OCI-LY1 (cell line): ENCODE measurements around the gene MPST.

Experiments used
- H2AFZ ChIP-seq: fragments of 200-600 bp; sonication (generic), shearing (Covaris generic); 2 replicates; pipeline ENCODE4 v1.6.0; 2014; ENCODE audit warnings: antibody characterized with exemption, mild to moderate bottlenecking, low read length
- H3F3A ChIP-seq: fragments of 200-600 bp; sonication (generic), shearing (Covaris generic); 2 replicates; pipeline ENCODE4 v1.6.0; 2014; ENCODE audit warnings: mild to moderate bottlenecking, antibody characterized with exemption, low read length, moderate library complexity; ENCODE audit not compliant: insufficient read depth
- H3K27ac ChIP-seq: fragments of 200-600 bp; sonication (generic); 2 replicates; pipeline ENCODE4 v1.5.1; 2014; ENCODE audit warnings: low read length, mixed run types, mild to moderate bottlenecking, low read depth; ENCODE audit not compliant: poor library complexity, severe bottlenecking
- H3K27me3 ChIP-seq: fragments of 200-600 bp; sonication (generic); 2 replicates; pipeline ENCODE4 v1.6.0; 2014; ENCODE audit warnings: antibody characterized with exemption, mild to moderate bottlenecking, low read length, moderate library complexity; ENCODE audit not compliant: insufficient read depth
- H3K36me3 ChIP-seq: fragments of 200-600 bp; sonication (generic); 2 replicates; pipeline ENCODE4 v1.6.1; 2014; ENCODE audit warnings: mild to moderate bottlenecking, antibody characterized with exemption, low read length, moderate library complexity, mixed read lengths; ENCODE audit not compliant: insufficient read depth
- H3K4me1 ChIP-seq: fragments of 200-600 bp; sonication (generic); 2 replicates; pipeline ENCODE4 v1.5.1; 2014; ENCODE audit warnings: mild to moderate bottlenecking, low read length, moderate library complexity; ENCODE audit not compliant: insufficient read depth, severe bottlenecking
- H3K4me2 ChIP-seq: fragments of 200-600 bp; sonication (generic), shearing (Covaris generic); 2 replicates; pipeline ENCODE4 v1.6.1; 2014; ENCODE audit warnings: low read length
- H3K4me3 ChIP-seq: fragments of 200-600 bp; sonication (generic); 2 replicates; pipeline ENCODE4 v1.5.1; 2014; ENCODE audit warnings: low read length, low read depth, mild to moderate bottlenecking, mixed read lengths; ENCODE audit not compliant: poor library complexity, severe bottlenecking
- H3K79me2 ChIP-seq: fragments of 200-600 bp; shearing (Covaris generic); 2 replicates; pipeline ENCODE4 v1.6.1; 2016; ENCODE audit warnings: mixed run types, low read length, mixed read lengths; ENCODE audit not compliant: insufficient read depth
- H3K9ac ChIP-seq: fragments of 200-600 bp; sonication (generic), shearing (Covaris generic); 2 replicates; pipeline ENCODE4 v1.6.1; 2014; ENCODE audit warnings: mild to moderate bottlenecking, low read length, mixed read lengths
- H3K9me2 ChIP-seq: fragments of 200-600 bp; sonication (generic), shearing (Covaris generic); 2 replicates; pipeline ENCODE4 v1.6.1; 2014; ENCODE audit warnings: low read depth, mild to moderate bottlenecking, low read length, mixed read lengths
- H3K9me3 ChIP-seq: fragments of 200-600 bp; shearing (Covaris generic); 2 replicates; pipeline ENCODE4 v1.6.1; 2014; ENCODE audit warnings: low read length, mixed read lengths
- H4K20me1 ChIP-seq: fragments of 200-600 bp; sonication (generic), shearing (Covaris generic); 2 replicates; pipeline ENCODE4 v1.6.0; 2016; ENCODE audit warnings: mild to moderate bottlenecking, low read length; ENCODE audit not compliant: insufficient read depth
- EZH2 ChIP-seq: fragments of 200-600 bp; sonication (generic), shearing (Covaris generic); IDR thresholded peaks from 2 replicates; pipeline ENCODE4 v1.8.0; 2017; ENCODE audit warnings: borderline replicate concordance, mixed run types, mild to moderate bottlenecking, antibody characterized with exemption, low read length, moderate library complexity, mixed read lengths
- TF ChIP-seq, protein P1 (sequence below): fragments of 200-600 bp; sonication (generic), shearing (Covaris generic); IDR thresholded peaks from 2 replicates; pipeline ENCODE4 v1.5.1; 2017; ENCODE audit warnings: mild to moderate bottlenecking, antibody characterized with exemption, low read length, moderate library complexity, mixed read lengths

MPST gene

GRCh38 chr22:37030560-37031281, 11.2 kb downstream of the MPST start:
- H3K9me2 ChIP-seq, result no peaks in the 10 kb centered on the region
- H3K4me3 ChIP-seq, result no peak overlapping the region
- H3F3A ChIP-seq, result no peaks in the 10 kb centered on the region
- H3K27ac ChIP-seq, result no peak overlapping the region
- H2AFZ ChIP-seq, result no peak overlapping the region
- no peaks in the 10 kb centered on the region for H3K4me1 ChIP-seq
- H3K9me3 ChIP-seq, result no peaks in the 10 kb centered on the region
- no peak overlapping the region for H3K9ac ChIP-seq
- H4K20me1 ChIP-seq, result no peaks in the 10 kb centered on the region
- no peaks in the 10 kb centered on the region; the same call in 1 of the 2 replicates for H3K27me3 ChIP-seq
- TF ChIP-seq, protein P1, sequence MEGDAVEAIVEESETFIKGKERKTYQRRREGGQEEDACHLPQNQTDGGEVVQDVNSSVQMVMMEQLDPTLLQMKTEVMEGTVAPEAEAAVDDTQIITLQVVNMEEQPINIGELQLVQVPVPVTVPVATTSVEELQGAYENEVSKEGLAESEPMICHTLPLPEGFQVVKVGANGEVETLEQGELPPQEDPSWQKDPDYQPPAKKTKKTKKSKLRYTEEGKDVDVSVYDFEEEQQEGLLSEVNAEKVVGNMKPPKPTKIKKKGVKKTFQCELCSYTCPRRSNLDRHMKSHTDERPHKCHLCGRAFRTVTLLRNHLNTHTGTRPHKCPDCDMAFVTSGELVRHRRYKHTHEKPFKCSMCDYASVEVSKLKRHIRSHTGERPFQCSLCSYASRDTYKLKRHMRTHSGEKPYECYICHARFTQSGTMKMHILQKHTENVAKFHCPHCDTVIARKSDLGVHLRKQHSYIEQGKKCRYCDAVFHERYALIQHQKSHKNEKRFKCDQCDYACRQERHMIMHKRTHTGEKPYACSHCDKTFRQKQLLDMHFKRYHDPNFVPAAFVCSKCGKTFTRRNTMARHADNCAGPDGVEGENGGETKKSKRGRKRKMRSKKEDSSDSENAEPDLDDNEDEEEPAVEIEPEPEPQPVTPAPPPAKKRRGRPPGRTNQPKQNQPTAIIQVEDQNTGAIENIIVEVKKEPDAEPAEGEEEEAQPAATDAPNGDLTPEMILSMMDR, result no peak
- no peak for TF ChIP-seq EZH2
- H3K4me2 ChIP-seq, result no peak overlapping the region
- no peaks in the 10 kb centered on the region for H3K79me2 ChIP-seq
- no peaks in the 10 kb centered on the region for H3K36me3 ChIP-seq

DNA sequence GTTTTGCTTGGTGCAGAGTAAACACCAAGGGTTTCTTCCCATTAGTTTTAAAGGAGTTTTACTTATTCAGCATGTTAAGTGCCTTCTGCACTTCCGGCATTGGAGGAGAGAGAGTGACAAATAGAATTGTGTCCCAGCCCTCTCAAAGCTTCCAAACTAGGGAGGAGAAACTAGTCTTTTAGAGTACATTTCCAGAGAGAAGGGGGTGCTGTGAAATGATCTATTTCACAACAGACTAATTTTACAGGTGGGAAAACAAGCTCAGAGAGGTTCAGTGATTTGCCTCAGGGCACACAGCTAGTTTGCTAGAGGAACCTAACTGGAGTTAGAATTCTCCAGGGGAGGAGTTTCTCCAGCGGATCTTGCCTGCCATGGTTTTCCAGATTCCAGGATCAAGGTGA, 12.6 kb downstream of the MPST start:
- no peaks in the 10 kb centered on the region for H3F3A ChIP-seq
- H3K27me3 ChIP-seq, result no peaks in the 10 kb centered on the region; the same call in 1 of the 2 replicates
- no peaks in the 10 kb centered on the region for H3K9me2 ChIP-seq
- TF ChIP-seq, protein P1, result no peak
- no peak for TF ChIP-seq EZH2
- H3K4me1 ChIP-seq, result no peaks in the 10 kb centered on the region
- no peak overlapping the region for H3K27ac ChIP-seq
- H2AFZ ChIP-seq, result no peak overlapping the region
- no peak overlapping the region for H3K4me2 ChIP-seq
- H3K9ac ChIP-seq, result no peak overlapping the region
- H3K79me2 ChIP-seq, result no peaks in the 10 kb centered on the region
- H3K9me3 ChIP-seq, result no peaks in the 10 kb centered on the region
- no peaks in the 10 kb centered on the region for H3K36me3 ChIP-seq
- H3K4me3 ChIP-seq, result no peak overlapping the region
- no peaks in the 10 kb centered on the region for H4K20me1 ChIP-seq

DNA sequence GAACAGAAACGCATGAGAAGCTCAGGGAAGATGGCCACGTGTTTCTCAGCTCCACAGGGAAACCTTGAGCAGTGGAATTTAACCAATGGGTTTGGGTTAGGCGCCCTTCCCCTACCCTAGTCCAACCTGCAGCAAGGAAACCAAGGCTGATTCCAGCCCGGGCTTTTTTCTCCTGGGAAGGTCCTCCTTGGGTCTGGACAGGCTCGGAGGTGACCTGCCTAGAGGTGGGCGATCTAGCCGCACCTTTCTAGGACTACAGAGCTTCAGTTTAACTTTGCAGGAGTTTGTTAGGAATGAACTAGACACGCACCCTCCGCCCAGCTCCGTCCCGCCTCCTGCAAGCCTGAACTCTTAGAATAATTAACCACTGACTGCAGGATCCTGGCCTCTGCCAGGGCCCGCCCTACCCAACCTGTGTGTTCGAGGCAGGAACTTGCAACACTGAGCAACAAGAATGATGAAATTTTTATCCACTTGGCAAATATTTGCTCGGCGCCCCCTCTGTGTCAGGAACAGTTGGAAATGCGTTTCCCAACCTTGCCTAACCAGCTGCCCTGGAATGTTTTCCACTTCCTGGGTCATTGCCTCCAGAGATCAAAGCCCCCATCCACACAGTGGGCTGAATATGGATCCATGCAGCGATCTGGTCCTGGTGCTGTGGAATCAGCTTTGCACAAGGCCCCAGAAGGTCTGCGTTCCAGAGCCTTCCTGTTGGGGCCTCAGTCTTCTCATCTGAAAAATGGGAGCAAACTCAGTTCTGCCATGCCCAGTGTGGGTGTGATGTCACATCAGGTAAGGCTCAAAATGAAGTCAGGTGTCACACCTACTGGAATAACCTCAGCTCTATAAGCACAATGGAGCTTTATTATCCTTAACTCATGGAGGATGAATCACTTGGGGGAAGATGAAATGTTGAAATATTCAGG, 13.3 kb downstream of the MPST start:
- Histone ChIP-seq H3K9ac (no peak overlapping the region), H3K79me2 (no peaks in the 10 kb centered on the region), H3K4me1 (no peaks in the 10 kb centered on the region), H3K27me3 (no peaks in the 10 kb centered on the region; the same call in 1 of the 2 replicates), H3K4me2 (no peak overlapping the region), H3K27ac (no peak overlapping the region), H3K9me3 (no peaks in the 10 kb centered on the region), H3K9me2 (no peaks in the 10 kb centered on the region), H3F3A (no peaks in the 10 kb centered on the region), H3K36me3 (no peaks in the 10 kb centered on the region), H3K4me3 (no peak overlapping the region), H4K20me1 (no peaks in the 10 kb centered on the region), H2AFZ (no peak overlapping the region)
- no peak for TF ChIP-seq EZH2
